ENCODE measurements around the gene IL18R1.

The IL18R1 gene

DNA sequence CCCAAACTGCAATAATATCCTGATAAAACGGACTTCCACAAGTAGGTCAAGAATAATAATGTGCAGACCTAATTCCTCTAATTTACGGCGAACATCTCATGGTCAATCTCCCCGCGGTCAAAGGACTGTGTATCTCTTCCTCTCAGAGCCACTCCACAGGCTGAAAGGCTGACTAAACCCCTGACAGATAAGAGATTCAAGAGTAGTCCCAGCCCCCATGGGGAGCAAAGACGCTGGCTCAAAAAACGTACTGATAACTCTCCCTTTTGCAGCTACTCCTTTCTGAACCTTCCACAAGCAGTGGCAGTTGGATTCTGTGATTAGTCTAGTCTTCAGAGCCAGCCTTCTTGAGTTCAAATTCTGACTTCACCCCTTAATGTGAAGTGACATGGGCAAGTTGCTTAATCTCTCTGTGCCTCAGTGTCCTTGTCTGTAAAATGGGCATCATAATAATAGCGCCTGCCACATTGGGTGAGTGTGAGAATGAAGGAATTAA is 19.7 kb upstream of the IL18R1 start:
- TF ChIP-seq, protein P1, sequence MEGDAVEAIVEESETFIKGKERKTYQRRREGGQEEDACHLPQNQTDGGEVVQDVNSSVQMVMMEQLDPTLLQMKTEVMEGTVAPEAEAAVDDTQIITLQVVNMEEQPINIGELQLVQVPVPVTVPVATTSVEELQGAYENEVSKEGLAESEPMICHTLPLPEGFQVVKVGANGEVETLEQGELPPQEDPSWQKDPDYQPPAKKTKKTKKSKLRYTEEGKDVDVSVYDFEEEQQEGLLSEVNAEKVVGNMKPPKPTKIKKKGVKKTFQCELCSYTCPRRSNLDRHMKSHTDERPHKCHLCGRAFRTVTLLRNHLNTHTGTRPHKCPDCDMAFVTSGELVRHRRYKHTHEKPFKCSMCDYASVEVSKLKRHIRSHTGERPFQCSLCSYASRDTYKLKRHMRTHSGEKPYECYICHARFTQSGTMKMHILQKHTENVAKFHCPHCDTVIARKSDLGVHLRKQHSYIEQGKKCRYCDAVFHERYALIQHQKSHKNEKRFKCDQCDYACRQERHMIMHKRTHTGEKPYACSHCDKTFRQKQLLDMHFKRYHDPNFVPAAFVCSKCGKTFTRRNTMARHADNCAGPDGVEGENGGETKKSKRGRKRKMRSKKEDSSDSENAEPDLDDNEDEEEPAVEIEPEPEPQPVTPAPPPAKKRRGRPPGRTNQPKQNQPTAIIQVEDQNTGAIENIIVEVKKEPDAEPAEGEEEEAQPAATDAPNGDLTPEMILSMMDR (IDR thresholded peaks at IDR 0.05; ENCODE audit: control insufficient read depth, insufficient read depth, low read depth, low read length, missing control alignments): no peak
- no peak overlapping the region for H3K4me3 ChIP-seq (ENCODE audit: control insufficient read depth, low read depth, low read length)
- no peak for DNase-seq (ENCODE audit: low read depth)

- no peak for DNase-seq (ENCODE audit: low read depth)
- TF ChIP-seq, protein P1 (IDR thresholded peaks at IDR 0.05; ENCODE audit: control insufficient read depth, insufficient read depth, low read depth, low read length, missing control alignments): no peak
- no peak overlapping the region for H3K4me3 ChIP-seq (ENCODE audit: control insufficient read depth, low read depth, low read length)
These were observed 19.1 kb upstream of the IL18R1 start for GRCh38 chr2:102336502-102336945.

DNA sequence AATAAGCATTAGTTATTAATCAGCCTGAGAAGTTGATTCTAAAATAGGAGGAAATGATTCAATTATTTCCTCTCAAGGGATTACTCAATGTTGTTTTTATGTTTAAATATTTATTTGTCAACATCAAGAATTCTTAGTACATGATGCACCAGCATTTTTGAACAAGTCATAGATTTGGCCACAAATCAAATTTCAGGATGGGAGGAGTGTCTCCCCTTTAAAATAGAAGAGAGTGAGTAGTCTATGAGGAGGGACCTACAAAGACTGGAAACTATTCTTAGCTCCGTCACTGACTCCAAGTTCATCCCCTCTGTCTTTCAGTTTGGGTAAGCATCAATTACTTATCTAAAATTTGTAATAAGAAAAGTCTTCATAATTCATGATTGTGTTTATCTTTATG is 18.6 kb upstream of the IL18R1 start:
- no peak overlapping the region for H3K4me3 ChIP-seq (ENCODE audit: control insufficient read depth, low read depth, low read length)
- TF ChIP-seq, protein P1 (IDR thresholded peaks at IDR 0.05; ENCODE audit: control insufficient read depth, insufficient read depth, low read depth, low read length, missing control alignments): no peak
- DNase-seq (ENCODE audit: low read depth): no peak

DNA sequence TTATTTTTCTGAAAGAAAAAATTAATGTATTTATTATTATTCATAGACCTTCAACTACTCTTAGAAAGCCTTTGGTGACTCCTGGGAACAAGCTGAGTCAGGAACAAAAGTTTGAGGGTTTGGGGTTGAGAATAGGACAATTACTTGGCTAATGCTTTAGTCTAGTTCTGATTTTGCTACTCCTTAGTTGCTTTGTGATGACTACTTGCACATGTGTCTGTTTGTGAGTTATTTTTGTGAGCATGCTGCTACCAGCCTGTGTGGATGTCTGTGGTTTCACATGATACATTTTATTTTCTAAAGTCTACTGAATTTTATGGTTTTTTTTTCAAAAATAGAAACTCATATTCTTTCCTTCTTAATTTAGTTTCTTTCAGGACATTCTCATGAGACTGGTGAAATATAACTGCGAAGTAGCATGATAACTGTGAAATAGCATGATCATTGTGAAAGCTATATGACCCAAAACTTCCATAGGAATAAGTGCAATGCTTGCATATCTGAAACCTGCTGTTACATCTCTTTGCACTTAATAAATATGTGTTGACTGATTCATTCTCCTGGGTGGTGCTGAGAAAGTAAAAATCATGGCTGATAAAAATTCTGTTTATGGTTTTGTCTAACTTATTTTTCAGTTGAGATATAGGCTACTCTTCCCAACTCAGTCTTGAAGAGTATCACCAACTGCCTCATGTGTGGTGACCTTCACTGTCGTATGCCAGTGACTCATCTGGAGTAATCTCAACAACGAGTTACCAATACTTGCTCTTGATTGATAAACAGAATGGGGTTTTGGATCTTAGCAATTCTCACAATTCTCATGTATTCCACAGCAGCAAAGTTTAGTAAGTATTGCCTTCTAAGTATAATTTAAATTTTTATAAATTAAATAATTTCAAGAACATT is 17.9 kb upstream of the IL18R1 start:
- TF ChIP-seq, protein P1 (IDR thresholded peaks at IDR 0.05; ENCODE audit: control insufficient read depth, insufficient read depth, low read depth, low read length, missing control alignments): no peak
- no peak overlapping the region for H3K4me3 ChIP-seq (ENCODE audit: control insufficient read depth, low read depth, low read length)
- DNase-seq (ENCODE audit: low read depth): no peak

DNA sequence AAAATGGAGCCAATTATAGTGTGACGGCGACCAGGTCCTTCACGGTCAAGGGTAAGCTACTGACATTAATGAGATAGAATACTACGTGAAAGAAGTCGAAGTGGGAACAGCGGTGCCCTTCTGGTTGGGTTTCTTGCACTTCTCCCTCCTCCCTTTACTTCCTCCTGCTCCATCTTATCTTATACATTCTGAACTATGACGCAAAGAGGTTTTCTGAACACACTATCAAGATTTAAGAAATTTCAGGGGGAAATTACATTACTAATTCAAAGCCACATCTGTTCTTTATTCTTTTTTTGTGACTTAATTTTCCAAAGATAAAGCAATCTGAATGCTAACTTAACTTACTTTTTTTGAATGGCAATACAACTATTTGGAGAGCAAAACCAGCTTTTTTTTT is 14.8 kb upstream of the IL18R1 start:
- TF ChIP-seq, protein P1 (IDR thresholded peaks at IDR 0.05; ENCODE audit: control insufficient read depth, insufficient read depth, low read depth, low read length, missing control alignments): no peak
- no peak for DNase-seq (ENCODE audit: low read depth)
- H3K4me3 ChIP-seq (ENCODE audit: control insufficient read depth, low read depth, low read length): no peak overlapping the region

GRCh38 chr2:102342888-102343287 is 12.7 kb upstream of the IL18R1 start:
- TF ChIP-seq, protein P1 (IDR thresholded peaks at IDR 0.05; ENCODE audit: control insufficient read depth, insufficient read depth, low read depth, low read length, missing control alignments): peak; percentile 31
- H3K4me3 ChIP-seq (ENCODE audit: control insufficient read depth, low read depth, low read length): no peak overlapping the region
- no peak for DNase-seq (ENCODE audit: low read depth)
